Neural progenitor cell (in vitro differentiated cells): ENCODE results near the gene TRMT6.

ENCODE experiments used
- CTCF ChIP-seq: fragments of 200-600 bp; sonication (generic); IDR thresholded peaks from 2 replicates; pipeline ENCODE4 v1.5.1; 2017; ENCODE audit warnings: antibody characterized with exemption, mild to moderate bottlenecking
- EZH2phosphoT487 ChIP-seq: fragments of 200-600 bp; sonication (generic); IDR thresholded peaks from 2 replicates; pipeline ENCODE4 v1.6.1; 2017; ENCODE audit warnings: antibody characterized with exemption

GRCh38 chr20:5928836-5929715, 21.3 kb downstream of the TRMT6 start:
- no peak for TF ChIP-seq CTCF
- no peak for TF ChIP-seq EZH2phosphoT487
